NCI-H2171 (cell line): ENCODE measurements around the gene PSMG1.
A peak's percentile ranks its signal among the peaks of the same experiment; 100 is the strongest.
"Not testable (repeated sequence)": the region's sequence is repeated elsewhere in the genome, so short reads cannot be mapped to it uniquely, and the experiment has no call there.

ENCODE experiments used
- DNase-seq: peaks from one replicate; lab custom pipeline; 2025; lab: John Stamatoyannopoulos, UW

PSMG1 gene

GRCh38 chr21:39188521-39189139 lies 5.4 kb upstream of the PSMG1 start:
- no peak for DNase-seq

GRCh38 chr21:39187141-39187540 lies 3.9 kb upstream of the PSMG1 start:
- no peak for DNase-seq

DNA sequence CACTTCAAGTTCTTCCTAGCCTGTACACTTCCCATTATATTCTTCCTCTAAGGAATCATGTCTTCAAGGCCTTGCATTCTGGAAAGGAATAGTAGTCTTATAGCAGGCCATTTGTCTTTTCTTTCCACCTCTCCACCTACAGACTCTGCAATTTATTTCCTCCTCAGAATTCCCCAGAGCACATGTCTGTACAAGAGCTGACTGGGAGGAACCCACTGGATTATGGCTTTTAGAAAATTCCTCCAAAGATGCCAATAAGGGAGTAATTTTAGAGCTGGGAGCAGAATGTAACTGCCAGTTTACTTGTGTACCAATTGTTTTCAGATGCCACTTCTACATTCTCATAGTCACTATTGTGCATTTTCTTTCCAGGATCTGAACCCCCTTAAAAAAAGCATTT lies 3.4 kb upstream of the PSMG1 start:
- DNase-seq: no peak

- DNase-seq: no peak
These were observed 1.9 kb upstream of the PSMG1 start for GRCh38 chr21:39185157-39185556.

DNA sequence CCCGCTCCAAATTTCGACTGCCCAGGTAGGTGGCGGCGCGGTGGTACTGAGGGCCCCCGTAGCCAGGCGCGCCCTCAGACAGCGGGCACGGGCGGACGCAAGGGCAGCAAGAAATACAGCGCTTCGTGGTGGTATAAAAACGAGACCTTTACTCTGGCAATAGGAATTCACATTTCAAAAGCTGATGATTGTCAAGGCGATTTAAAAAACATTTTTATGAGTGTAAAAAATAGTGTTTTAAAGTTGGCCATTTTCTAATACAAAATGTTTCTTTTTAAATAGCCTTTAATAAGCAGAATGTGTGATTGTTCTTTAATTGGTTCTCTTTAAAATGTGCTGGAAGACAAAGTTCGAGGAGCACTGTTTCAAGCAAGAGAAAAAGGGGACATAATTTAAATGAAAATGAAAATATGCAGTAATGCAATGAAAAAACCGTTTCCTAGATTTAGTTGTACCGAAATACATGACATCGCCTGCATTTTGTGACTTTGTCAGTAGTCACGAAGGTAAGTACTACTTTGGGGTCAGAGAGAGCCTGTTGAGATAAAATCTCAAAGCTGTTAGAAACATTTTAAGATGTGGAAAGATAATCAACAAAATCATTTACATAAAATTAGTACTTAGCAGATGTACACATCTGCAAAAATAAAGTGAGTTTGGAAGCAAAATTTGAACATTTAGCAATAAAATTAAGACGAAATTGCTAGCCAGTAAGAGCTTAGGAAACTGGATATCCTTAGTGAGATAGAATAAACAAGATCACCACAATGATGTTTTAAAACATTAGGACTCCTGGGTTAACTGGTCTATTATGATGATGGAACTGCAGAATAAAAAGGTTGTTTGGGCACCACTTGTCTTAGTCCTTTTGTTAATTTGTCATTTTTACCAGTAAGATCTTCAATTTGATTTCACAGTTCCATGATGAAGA lies 1.1 kb upstream of the PSMG1 start:
- no peak for DNase-seq

DNA sequence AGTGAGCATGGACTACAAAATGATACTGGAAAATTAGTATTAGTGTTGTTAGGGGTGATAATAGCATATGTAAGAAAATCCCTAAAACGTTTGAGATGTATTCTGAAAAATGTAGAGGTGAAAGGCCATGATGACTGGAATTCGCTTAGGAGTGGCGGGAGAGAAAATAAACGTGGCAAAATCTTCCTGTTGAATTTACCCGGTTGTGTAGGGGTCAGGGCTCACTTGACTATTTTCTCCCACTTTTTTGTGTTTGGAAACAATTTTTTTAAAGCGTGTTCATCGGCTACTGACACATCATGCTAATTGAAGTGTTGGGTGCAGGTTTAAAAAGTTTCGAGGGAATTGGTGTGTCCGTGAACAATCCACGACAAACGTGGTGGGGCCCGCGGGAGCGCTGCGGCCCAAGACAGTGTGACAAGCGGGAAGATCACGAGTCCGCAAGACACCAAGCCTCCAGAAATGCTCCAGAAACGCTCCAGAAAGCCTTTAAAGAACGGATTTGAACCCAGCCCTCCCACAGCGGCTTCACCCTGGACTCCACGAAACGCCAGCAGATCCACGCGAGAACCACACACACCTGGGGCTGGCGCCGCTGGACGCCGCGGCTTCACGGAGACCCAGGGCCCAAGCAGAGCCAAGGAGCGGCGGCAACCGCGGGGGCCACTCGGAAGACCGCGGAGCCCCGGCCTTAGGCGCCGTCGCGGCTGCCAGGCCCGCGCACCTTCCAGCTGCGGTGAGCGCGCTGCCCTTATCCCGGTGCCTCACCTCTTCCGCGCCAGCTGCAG lies 573 bp downstream of the PSMG1 start:
- no peak for DNase-seq

- no peak for DNase-seq
These were observed 1.2 kb downstream of the PSMG1 start for GRCh38 chr21:39182016-39182415.

DNA sequence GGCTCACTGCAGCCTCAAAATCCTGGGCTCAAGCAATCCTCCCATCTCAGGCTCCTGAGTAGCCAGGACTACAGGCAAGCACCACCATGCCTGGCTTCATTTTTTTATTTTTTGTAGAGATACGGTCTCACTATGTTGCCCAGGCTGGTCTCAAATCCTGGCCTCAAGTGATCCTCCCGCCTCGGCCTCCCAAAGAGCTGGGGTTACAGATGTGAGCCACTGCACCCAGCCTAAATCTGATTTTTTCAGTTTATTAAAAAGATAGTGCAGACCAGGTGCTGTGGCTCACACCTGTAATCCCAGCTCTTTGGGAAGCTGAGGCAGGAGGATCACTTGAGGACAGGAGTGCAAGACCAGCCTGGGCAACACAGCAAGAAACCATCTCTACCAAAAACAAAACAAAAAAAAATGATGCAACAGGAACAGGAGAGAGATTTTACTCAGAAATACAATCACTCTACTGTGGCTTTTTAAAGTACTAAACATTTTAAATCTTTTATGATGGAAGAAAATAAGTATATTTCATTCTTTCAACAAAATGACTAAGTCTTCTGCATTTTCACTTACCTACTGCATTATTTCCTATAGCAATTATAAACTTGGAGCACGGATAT lies 1.9 kb downstream of the PSMG1 start:
- DNase-seq: no peak

GRCh38 chr21:39180429-39181019 lies 2.7 kb downstream of the PSMG1 start:
- DNase-seq: no peak

DNA sequence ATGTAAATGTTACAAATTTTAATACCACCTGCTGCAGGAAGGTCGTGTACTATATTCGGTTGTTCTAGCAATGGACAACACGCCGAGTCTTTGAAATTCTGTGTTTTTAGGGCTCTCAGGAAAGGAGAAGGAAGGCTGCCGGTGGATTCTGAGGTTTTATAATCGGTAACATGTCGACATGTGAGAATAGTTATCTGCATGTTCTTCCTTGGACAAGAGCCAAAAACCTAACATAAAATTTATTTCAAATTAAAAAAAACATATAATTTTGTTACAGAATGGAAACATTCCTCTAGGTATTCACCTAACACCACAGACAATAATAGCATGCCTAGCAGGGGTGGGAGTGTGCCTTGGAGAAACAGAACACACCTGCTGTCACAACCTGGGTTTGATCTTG lies 4.8 kb downstream of the PSMG1 start:
- no peak for DNase-seq

DNA sequence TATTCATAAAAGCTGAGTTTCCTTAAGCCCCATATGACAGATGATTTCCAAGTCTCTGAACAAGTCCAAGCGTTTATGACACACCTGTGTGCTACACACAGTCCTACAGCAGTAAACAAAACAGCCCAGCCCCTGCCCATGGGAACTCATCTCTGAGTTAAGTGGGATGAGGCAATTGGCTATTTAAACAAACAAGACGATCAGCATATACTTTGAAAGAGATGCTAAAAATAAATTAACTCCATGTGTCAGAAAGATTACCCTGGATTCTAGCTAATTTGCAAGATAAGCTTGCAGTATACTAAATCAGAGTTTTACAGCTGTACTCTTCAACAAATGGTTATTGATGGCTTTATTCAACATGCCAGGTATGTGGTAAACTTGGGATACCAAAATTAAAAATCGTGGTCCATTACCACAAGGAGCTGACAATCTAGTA lies 7.0 kb downstream of the PSMG1 start:
- DNase-seq: no peak

DNA sequence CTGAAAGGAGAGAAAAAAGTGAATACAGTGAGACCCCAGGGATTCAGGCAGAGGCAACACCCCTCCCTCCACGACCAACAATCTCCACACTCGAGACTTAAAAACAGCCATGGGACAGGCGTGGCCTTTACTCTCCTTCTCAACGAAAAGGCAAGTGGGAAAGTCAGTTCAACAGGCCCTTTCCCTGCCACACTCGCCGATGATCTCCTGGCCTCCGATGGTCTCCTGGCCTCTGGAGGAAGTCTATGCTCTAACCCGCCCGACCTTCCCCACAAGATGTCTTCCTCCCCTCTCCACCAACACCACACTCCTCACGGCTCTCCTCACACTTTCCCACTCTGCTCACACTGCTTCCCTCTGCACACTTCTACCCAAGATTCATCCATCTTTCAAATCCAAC lies 7.6 kb downstream of the PSMG1 start:
- no peak for DNase-seq

GRCh38 chr21:39175154-39175553 lies 8.1 kb downstream of the PSMG1 start:
- DNase-seq: no peak

DNA sequence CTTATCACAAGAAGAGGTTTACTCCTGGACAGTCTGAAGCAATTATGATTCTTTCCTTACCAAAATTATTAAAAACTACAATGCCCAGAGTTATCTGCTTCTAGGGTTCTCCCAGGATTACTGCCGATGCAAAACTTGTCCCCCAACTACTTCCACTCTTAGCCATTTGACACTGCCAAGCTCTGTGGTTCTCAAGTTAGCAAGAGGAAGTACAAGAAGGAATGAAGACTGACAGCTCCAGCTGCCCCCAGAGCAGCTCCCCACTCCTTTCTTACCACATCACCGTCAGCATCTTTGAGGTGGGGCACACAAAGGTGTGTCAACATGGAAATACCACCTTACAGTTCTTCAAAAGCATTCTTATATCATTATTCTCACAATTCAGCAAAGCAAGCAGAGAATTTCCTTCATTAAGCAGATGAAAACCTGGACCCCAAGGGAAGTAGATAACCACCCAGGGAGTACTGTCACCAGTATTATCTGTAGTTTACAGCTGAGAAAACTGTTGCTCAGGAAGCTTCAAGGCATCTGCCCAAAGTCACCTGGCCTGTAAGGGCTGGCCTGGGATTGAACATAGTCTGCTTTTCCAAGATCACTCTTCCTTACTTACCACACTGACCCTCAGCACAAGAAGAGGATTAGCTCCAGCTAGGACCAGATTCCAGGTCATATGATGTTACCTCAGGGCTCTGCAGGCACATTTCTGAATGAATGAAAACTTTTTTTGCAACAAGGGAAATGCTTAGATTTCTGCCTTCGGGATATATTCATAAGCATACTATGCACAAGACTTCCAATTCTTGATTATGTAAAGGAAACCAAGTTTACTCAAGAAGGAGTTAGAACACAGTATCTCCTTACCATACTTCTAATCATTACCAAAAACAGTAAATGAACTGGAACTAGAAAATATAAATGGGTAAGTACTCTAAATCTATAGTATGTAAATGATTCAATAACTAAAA lies 9.3 kb downstream of the PSMG1 start:
- DNase-seq: no peak

DNA sequence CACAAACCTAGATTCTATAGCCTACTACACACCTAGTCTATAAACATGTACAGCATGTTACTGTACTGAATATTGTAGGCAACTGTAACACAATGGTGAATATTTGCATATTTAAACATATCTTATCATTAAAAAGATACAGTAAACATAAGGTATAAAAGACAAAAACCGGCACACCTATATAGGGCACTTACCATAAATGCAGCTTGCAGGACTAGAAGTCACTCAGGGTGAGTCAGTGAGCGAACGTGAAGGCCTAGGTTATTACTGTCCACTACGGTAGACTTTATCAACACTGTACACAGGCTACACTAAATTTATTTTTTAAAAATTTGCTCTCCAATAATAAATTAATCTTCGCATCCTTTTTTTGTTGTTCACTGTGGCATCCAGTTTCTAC lies 13.3 kb downstream of the PSMG1 start:
- no peak for DNase-seq

GRCh38 chr21:39168800-39169199 lies 14.5 kb downstream of the PSMG1 start:
- no peak for DNase-seq

- no peak for DNase-seq
These were observed 18.7 kb downstream of the PSMG1 start for GRCh38 chr21:39164523-39164922.

GRCh38 chr21:39161064-39161463 lies 22.2 kb downstream of the PSMG1 start:
- no peak for DNase-seq

- DNase-seq: peak; percentile 60
These were observed 23.7 kb downstream of the PSMG1 start for GRCh38 chr21:39159342-39160063.

GRCh38 chr21:39157241-39157640 lies 26.0 kb downstream of the PSMG1 start:
- not testable (repeated sequence) for DNase-seq
